ENCODE results near the gene CDK19. TPM values are rescaled to one million over a fixed set of nuclear protein-coding genes. Genes with fewer than 3 reads are reported as not detected.

CDK19 gene
- total RNA-seq, 4 donors from 2014 or later, result 12.9 to 23.2 (median 13.2) TPM

DNA sequence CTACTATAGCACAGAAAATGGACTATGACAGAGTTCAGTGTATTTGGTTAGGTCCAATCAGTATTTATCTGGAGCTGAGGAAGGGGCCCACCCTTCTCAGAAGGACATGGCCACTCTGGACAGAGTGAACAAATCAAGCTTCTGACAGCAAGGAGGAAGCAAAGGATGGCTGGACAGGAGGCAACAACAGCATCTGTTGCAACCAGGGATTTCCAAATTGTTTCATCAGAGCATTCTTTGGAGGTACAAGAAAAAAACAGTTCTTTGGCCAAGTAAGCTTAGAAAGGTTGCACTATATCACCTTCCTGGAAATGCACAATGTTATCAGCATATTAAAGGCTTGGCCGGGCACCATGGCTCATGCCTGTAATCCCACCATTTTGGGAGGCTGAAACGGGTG lies 220.2 kb downstream of the CDK19 start:
- no peak overlapping the region for H3K4me3 ChIP-seq
- no peaks in the 10 kb centered on the region for H3K36me3 ChIP-seq
- no peaks in the 10 kb centered on the region for H3K27me3 ChIP-seq
- ATAC-seq, result no peak
- H3K27ac ChIP-seq, result no peak overlapping the region
- no peak for TF ChIP-seq POLR2AphosphoS5 (IDR thresholded peaks at IDR 0.05)
- TF ChIP-seq, protein P1, sequence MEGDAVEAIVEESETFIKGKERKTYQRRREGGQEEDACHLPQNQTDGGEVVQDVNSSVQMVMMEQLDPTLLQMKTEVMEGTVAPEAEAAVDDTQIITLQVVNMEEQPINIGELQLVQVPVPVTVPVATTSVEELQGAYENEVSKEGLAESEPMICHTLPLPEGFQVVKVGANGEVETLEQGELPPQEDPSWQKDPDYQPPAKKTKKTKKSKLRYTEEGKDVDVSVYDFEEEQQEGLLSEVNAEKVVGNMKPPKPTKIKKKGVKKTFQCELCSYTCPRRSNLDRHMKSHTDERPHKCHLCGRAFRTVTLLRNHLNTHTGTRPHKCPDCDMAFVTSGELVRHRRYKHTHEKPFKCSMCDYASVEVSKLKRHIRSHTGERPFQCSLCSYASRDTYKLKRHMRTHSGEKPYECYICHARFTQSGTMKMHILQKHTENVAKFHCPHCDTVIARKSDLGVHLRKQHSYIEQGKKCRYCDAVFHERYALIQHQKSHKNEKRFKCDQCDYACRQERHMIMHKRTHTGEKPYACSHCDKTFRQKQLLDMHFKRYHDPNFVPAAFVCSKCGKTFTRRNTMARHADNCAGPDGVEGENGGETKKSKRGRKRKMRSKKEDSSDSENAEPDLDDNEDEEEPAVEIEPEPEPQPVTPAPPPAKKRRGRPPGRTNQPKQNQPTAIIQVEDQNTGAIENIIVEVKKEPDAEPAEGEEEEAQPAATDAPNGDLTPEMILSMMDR (IDR thresholded peaks at IDR 0.05), result no peak
- TF ChIP-seq EP300 (IDR thresholded peaks at IDR 0.05), result no peak
- no peak for TF ChIP-seq POLR2A (IDR thresholded peaks at IDR 0.05)
- no peaks in the 10 kb centered on the region for H3K9me3 ChIP-seq
- H3K4me1 ChIP-seq, result peaks cover 0 to 15% (median 0%) of the 10 kb centered on the region in 3 donors
- WGBS, 2 donors (ENCODE audit: low coverage in 1 of 2), result 71% methylated on average over 1 of the region's 2 CpGs; no CpG with 5 or more reads in 1 of the 2 donors

DNA sequence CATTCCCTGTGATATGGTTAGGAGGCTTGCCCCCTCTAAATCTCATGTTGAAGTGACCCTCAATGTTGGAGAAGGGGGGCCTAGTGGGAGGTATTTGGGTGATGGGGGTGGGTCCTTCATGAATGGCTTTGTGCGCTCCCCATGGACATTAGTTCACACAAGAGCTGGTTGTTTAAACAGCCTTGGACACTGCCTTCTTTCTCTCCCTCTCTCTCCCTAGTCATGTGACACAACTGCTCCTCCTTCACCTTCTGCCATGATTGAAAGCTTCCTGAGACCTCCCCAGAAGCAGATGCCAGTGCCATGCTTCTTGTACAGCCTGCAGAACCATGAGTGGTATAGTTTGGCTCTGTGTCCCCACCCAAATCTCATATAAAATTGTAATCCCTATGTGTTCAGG lies 221.6 kb downstream of the CDK19 start:
- 100% methylated on average over 1 of the region's 1 CpG; no CpG with 5 or more reads in 1 of the 2 donors for WGBS, 2 donors (ENCODE audit: low coverage in 1 of 2)
- ATAC-seq, result no peak
- Histone ChIP-seq H3K27ac (no peak overlapping the region), H3K4me1 (peaks cover 0 to 15% (median 0%) of the 10 kb centered on the region in 3 donors), H3K36me3 (no peaks in the 10 kb centered on the region), H3K27me3 (no peaks in the 10 kb centered on the region), H3K4me3 (no peak overlapping the region), H3K9me3 (no peaks in the 10 kb centered on the region)
- TF ChIP-seq EP300 (IDR thresholded peaks at IDR 0.05), result no peak
- no peak for TF ChIP-seq POLR2A (IDR thresholded peaks at IDR 0.05)
- TF ChIP-seq, protein P1 (IDR thresholded peaks at IDR 0.05), result no peak
- TF ChIP-seq POLR2AphosphoS5 (IDR thresholded peaks at IDR 0.05), result no peak

DNA sequence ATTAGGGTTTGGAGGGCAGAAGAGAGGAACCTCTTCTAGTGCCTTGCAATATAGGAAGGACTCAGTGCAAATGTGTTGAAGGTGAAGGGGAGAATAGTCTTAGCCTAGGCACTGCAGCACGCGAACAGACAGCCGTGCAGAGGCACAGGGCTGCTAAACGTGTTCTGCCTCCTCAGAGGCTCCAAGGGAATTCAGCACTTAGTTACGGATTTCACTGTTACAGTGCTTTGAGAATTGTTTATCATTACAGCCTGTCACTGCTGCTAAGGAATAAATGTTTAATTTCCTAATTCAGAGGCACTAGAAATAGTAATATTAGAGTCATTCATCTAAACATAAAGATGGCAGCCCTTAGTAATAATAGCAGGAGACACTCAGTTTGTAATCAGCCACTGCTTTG lies 222.5 kb downstream of the CDK19 start:
- 13 to 22% methylated on average over 3 to 5 of the region's 5 CpGs for WGBS, 2 donors (ENCODE audit: low coverage in 1 of 2)
- Histone ChIP-seq H3K4me3 (no peak overlapping the region), H3K4me1 (peaks cover 0 to 15% (median 0%) of the 10 kb centered on the region in 3 donors), H3K9me3 (no peaks in the 10 kb centered on the region), H3K27ac (no peak overlapping the region), H3K27me3 (no peaks in the 10 kb centered on the region), H3K36me3 (no peaks in the 10 kb centered on the region)
- TF ChIP-seq, protein P1 (IDR thresholded peaks at IDR 0.05), result no peak
- no peak for TF ChIP-seq POLR2AphosphoS5 (IDR thresholded peaks at IDR 0.05)
- TF ChIP-seq EP300 (IDR thresholded peaks at IDR 0.05), result no peak
- no peak for TF ChIP-seq POLR2A (IDR thresholded peaks at IDR 0.05)
- ATAC-seq, result no peak

DNA sequence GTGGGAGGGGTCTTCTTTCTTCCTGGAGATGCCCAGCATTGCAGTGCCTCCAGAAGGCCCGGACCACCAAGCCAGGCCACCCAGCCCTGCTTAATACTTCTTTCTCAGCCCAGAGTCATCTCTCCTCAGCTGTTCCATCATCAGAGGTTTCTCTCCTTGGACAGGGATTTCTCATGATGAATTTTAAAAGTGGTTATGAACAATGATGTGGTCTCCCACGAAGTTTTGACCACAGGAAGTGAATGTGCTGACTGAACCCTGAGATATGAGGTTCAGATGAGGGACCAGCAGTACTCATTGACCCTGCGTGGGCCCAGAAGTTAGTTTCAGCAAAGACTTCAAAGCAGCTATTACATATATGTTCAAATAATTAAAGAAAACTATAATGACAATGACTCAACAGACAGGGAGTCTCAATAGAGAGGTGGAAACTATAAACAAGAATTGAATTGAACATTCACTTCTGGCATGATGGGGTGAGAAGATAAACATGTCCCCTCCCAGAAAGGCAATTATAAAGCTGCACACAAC lies 224.4 kb downstream of the CDK19 start:
- ATAC-seq, result no peak
- Histone ChIP-seq H3K27me3 (no peaks in the 10 kb centered on the region), H3K4me1 (peaks cover 0 to 15% (median 0%) of the 10 kb centered on the region in 3 donors), H3K9me3 (no peaks in the 10 kb centered on the region), H3K36me3 (no peaks in the 10 kb centered on the region), H3K4me3 (no peak overlapping the region), H3K27ac (no peak overlapping the region)
- WGBS, 2 donors (ENCODE audit: low coverage in 1 of 2), result 87 to 94% methylated on average over 2 to 3 of the region's 3 CpGs
- TF ChIP-seq, protein P1 (IDR thresholded peaks at IDR 0.05), result no peak
- TF ChIP-seq POLR2A (IDR thresholded peaks at IDR 0.05) (no peak), EP300 (IDR thresholded peaks at IDR 0.05) (no peak), POLR2AphosphoS5 (IDR thresholded peaks at IDR 0.05) (no peak)

DNA sequence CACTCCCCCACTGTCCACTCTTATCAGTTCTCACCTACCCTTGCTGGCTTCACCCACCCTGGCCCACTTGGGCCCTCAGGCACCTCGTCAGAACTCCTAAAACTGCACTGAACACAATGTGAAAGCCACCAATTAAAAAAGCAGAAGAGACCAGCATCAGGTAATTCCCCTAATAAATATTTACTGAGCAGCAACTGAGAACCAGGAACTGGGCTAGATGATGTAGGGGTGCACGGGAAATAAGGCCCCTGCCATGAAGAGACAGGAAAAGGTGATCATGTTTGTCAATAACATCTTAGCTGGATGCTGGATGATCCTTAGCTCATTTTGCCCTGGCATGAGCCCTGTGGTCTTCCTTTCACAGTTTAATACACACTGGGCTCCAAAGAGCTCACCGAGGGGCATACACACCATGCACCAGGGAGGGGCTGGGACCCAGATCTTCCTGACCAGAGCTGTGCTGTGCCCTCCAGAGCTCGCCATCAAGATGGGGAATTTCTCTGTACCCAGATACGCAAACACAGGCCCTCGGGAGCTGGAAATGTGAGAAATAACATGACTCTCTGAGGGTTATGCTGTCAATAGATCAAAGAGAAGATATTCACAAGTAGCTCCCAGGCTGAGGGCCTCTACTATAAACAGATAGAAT lies 225.3 kb downstream of the CDK19 start:
- no peak overlapping the region for H3K4me3 ChIP-seq
- TF ChIP-seq, protein P1 (IDR thresholded peaks at IDR 0.05), result no peak
- no peak for TF ChIP-seq EP300 (IDR thresholded peaks at IDR 0.05)
- TF ChIP-seq POLR2A (IDR thresholded peaks at IDR 0.05), result no peak
- TF ChIP-seq POLR2AphosphoS5 (IDR thresholded peaks at IDR 0.05), result no peak
- no peaks in the 10 kb centered on the region for H3K36me3 ChIP-seq
- ATAC-seq, result no peak
- no peaks in the 10 kb centered on the region for H3K27me3 ChIP-seq
- no peaks in the 10 kb centered on the region for H3K9me3 ChIP-seq
- WGBS, 2 donors (ENCODE audit: low coverage in 1 of 2), result 60 to 81% methylated on average over 1 to 2 of the region's 6 CpGs
- H3K4me1 ChIP-seq, result peaks cover 0 to 15% (median 0%) of the 10 kb centered on the region in 3 donors
- H3K27ac ChIP-seq, result no peak overlapping the region
